Common myeloid progenitor, CD34-positive (primary cell): ENCODE results near the gene SUMO1.

Experiments used
- CTCF ChIA-PET: fragments of 350-600 bp; sonication (Branson Sonifier 250); formaldehyde crosslinking; loops from one replicate; lab custom pipeline; 2021; ENCODE audit warnings: antibody characterized with exemption; lab: Charles Lee
- POLR2A ChIA-PET: fragments of 350-600 bp; sonication (Branson Sonifier 250); formaldehyde crosslinking; loops from one replicate; lab custom pipeline; 2021; ENCODE audit warnings: antibody characterized with exemption; lab: Charles Lee
- DNase-seq, 3 donors: peaks; one replicate each; pipeline versions ENCODE4 v3.0.0 to v3.0.0-alpha.2; 2013
- H3K27ac ChIP-seq, 2 experiments: 1 replicate in 1 of 2; 2 replicates in 1 of 2; pipeline ENCODE4 v1.7.0; 2013; ENCODE audit warnings: inconsistent platforms in 2 of 2, low read length in 2 of 2, mild to moderate bottlenecking in 2 of 2, low read depth in 1 of 2, moderate library complexity in 1 of 2; ENCODE audit not compliant: severe bottlenecking in 2 of 2, insufficient read depth in 1 of 2, poor library complexity in 1 of 2
- H3K27me3 ChIP-seq, 5 experiments: replicated peaks in 2 of 5; 1 replicate in 3 of 5; 2 replicates in 2 of 5; pipeline versions ENCODE4 v1.6.1 to v1.7.0; 2013; ENCODE audit warnings: low read length in 4 of 5, mild to moderate bottlenecking in 2 of 5, moderate library complexity in 2 of 5, inconsistent platforms in 1 of 5; ENCODE audit not compliant: insufficient read depth in 5 of 5, control insufficient read depth in 4 of 5
- H3K36me3 ChIP-seq, 4 experiments: 1 replicate in 2 of 4; 2 replicates in 2 of 4; pipeline versions ENCODE4 v1.6.1 to v1.7.0; 2013; ENCODE audit warnings: low read length in 3 of 4, control low read depth in 1 of 4, mild to moderate bottlenecking in 1 of 4; ENCODE audit not compliant: control insufficient read depth in 4 of 4, insufficient read depth in 4 of 4
- H3K4me1 ChIP-seq, 4 experiments: 1 replicate in 3 of 4; 2 replicates in 1 of 4; pipeline versions ENCODE4 v1.6.1 to v1.7.1; 2013; ENCODE audit warnings: low read length in 3 of 4, mild to moderate bottlenecking in 3 of 4, control low read depth in 1 of 4, inconsistent platforms in 1 of 4, moderate library complexity in 1 of 4; ENCODE audit not compliant: control insufficient read depth in 4 of 4, insufficient read depth in 4 of 4; ENCODE audit errors: control extremely low read depth in 1 of 4
- H3K4me3 ChIP-seq, 7 experiments: 1 replicate in 4 of 7; 2 replicates in 3 of 7; pipeline versions ENCODE4 v1.5.1 to v1.7.0; 2013; ENCODE audit warnings: mild to moderate bottlenecking in 7 of 7, low read length in 6 of 7, moderate library complexity in 6 of 7, inconsistent platforms in 2 of 7, low read depth in 2 of 7, control low read depth in 1 of 7; ENCODE audit not compliant: insufficient read depth in 4 of 7, control insufficient read depth in 1 of 7; ENCODE audit errors: extremely low read depth in 1 of 7
- H3K9me3 ChIP-seq, 5 experiments: 1 replicate in 4 of 5; 2 replicates in 1 of 5; pipeline versions ENCODE4 v1.6.1 to v1.7.1; 2013; ENCODE audit warnings: low read length in 4 of 5, mild to moderate bottlenecking in 2 of 5, inconsistent platforms in 1 of 5, low read depth in 1 of 5, moderate library complexity in 1 of 5; ENCODE audit not compliant: control insufficient read depth in 4 of 5, insufficient read depth in 2 of 5; ENCODE audit errors: control extremely low read depth in 1 of 5
- WGBS: methylation state at CpG from one replicate; pipeline ENCODE4 v1.1.5; 2013; ENCODE audit not compliant: insufficient coverage; 5-methylcytosine and 5-hydroxymethylcytosine counted together

The SUMO1 gene

DNA sequence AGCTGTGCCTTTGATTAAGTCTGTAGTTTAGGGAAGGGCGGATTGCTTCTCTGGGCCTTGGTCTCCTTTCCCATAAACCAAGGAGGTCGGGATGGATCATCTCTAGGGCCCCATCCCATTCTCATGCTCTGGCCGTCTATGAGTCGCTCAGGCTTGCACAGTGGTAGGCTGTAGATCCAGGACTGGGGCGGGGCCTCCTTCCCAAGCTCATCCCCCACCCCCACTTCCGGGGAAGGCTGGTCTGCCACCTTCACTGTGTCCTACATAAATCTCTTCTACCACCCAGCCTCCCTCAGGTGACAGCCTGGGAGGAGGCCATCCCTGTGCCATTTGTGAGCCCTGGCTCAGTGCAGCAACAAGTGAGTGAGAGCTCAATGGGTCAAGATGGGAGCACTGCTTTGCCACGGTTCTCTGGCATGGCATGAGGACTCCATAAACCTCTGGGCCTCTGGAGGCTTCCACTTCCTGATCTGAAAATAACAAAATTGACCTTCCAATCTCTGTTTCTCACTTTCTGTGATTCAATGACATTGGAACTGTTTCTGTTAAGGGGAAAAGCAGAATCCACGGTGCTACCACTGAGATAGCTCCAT is 68.5 kb downstream of the SUMO1 start:
- POLR2A ChIA-PET, result no interaction called here
- no peak overlapping the region for H3K27ac ChIP-seq

DNA sequence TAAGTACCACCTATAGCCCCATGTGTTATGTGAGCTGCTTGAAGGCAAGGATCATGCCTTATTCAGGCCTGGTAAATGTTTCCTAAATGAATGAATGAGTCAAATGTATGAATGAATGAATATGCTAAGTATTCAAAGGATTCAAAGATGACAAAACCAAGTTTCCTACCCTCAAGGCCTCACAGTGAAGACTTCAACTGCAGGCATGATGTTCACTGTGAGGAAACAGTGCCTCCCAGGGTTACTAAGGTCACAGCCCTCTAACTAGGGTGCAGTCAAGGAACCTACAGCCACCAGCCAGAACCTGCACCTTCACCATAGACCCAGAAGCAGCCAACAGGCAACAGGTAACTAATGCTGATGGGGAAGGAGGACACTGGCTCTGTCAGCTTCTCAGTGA is 69.3 kb downstream of the SUMO1 start:
- no peak overlapping the region for H3K4me3 ChIP-seq
- H3K27me3 ChIP-seq, result no peaks in the 10 kb centered on the region
- peaks cover 0 to 11% (median 7%) of the 10 kb centered on the region in 4 experiments for H3K4me1 ChIP-seq
- ChIA-PET CTCF (no interaction called here), POLR2A (no interaction called here)
- H3K27ac ChIP-seq, result no peak overlapping the region
- H3K36me3 ChIP-seq, result no peaks in the 10 kb centered on the region
- H3K9me3 ChIP-seq, result no peaks in the 10 kb centered on the region
- DNase-seq, result no peak

More for the DNA sequence above, 68.5 kb downstream of the SUMO1 start:
- no peak for DNase-seq
- H3K4me3 ChIP-seq, result no peak overlapping the region
- no peaks in the 10 kb centered on the region for H3K27me3 ChIP-seq
- CTCF ChIA-PET, result interaction anchor here (1.2 to 2.6 kb wide), 4 partner anchors 8 to 310 kb away, joined by 3 to 8 read pairs (median 5); no protein-coding TSS in a partner anchor
- H3K4me1 ChIP-seq, result peaks cover 0 to 11% (median 7%) of the 10 kb centered on the region in 4 experiments
- H3K9me3 ChIP-seq, result no peaks in the 10 kb centered on the region
- H3K36me3 ChIP-seq, result no peaks in the 10 kb centered on the region
- 94% methylated on average over 8 of the region's 8 CpGs for WGBS

DNA sequence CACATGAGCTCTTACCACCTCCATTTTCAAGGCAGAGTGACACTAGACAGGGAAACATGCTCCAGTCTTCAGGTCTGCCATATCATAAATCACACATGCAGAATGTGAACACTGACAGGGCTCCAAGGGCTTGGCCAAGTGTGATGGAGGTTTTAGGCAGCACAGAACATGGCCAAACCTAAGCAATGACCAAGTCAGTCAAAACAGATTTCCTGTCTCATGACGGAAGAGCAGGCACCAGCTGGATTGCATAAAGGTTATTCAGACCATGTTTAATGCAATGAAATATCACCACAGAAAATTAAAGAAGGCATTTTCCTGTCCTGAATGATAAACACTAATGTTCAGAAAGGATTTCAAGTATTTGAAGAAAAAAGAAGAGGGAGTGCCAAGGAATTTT is 72.5 kb downstream of the SUMO1 start:
- CTCF ChIA-PET, result no interaction called here
- Histone ChIP-seq H3K27ac (no peak overlapping the region), H3K9me3 (no peaks in the 10 kb centered on the region), H3K36me3 (no peaks in the 10 kb centered on the region), H3K27me3 (no peaks in the 10 kb centered on the region), H3K4me1 (peaks cover 0 to 13% (median 9%) of the 10 kb centered on the region in 4 experiments), H3K4me3 (no peak overlapping the region)
- no CpG with 5 or more reads among the region's 1 CpG for WGBS
- DNase-seq, result peak in 2 of 3 donors; percentile 37 to 46
- POLR2A ChIA-PET, result no interaction called here

DNA sequence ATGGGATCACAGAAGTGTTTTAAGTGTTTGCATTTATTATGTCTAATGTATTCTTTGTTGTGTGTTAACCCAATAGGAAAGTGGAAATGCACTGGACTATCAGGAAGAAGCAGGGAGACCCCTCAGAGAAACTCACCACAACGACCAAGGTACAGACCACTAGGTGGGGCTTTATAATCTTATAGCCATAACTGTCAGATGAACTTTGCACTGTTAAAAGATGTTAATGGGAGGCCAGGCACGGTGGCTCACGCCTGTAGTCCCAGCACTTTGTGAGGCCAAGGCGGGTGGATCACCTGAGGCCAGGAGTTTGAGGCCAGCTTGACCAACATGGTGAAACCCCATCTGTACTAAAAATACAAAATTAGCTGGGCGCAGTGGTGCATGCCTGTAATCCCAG is 73.2 kb downstream of the SUMO1 start:
- Histone ChIP-seq H3K27me3 (no peaks in the 10 kb centered on the region), H3K9me3 (no peaks in the 10 kb centered on the region), H3K4me1 (peaks cover 0 to 18% (median 14%) of the 10 kb centered on the region in 4 experiments), H3K4me3 (no peak overlapping the region), H3K27ac (no peak overlapping the region), H3K36me3 (no peaks in the 10 kb centered on the region)
- ChIA-PET CTCF (no interaction called here), POLR2A (no interaction called here)
- DNase-seq, result no peak
- WGBS, result 100% methylated on average over 4 of the region's 5 CpGs

DNA sequence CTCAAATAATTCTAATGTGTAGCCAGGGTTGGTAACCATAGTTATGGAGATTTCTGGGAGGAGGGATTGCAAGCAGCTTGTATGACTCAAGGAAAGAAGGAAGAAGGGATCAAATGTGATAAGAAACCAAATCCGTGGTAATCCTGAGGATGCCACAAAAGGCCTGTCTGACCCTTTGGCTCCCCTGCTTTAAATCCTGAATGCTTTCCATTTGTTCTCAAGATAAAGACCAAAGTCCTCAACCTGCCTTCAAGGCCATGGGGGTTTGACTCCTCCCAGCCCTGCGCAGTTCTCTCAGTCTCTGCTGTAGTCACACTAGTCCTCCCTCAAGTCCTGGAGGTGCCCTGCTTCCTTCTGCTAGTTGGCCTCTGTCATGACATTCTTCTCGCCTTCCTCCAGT is 74.0 kb downstream of the SUMO1 start:
- H3K9me3 ChIP-seq, result no peaks in the 10 kb centered on the region
- H3K36me3 ChIP-seq, result no peaks in the 10 kb centered on the region
- POLR2A ChIA-PET, result no interaction called here
- CTCF ChIA-PET, result interaction anchor here (1.2 to 1.3 kb wide), 2 partner anchors 10 to 15 kb away, joined by 5 read pairs; no protein-coding TSS in a partner anchor
- no peak overlapping the region for H3K4me3 ChIP-seq
- WGBS, result 77% methylated on average over 3 of the region's 3 CpGs
- H3K27ac ChIP-seq, result no peak overlapping the region
- no peak for DNase-seq
- peaks cover 0 to 20% (median 14%) of the 10 kb centered on the region in 4 experiments for H3K4me1 ChIP-seq
- H3K27me3 ChIP-seq, result no peaks in the 10 kb centered on the region

DNA sequence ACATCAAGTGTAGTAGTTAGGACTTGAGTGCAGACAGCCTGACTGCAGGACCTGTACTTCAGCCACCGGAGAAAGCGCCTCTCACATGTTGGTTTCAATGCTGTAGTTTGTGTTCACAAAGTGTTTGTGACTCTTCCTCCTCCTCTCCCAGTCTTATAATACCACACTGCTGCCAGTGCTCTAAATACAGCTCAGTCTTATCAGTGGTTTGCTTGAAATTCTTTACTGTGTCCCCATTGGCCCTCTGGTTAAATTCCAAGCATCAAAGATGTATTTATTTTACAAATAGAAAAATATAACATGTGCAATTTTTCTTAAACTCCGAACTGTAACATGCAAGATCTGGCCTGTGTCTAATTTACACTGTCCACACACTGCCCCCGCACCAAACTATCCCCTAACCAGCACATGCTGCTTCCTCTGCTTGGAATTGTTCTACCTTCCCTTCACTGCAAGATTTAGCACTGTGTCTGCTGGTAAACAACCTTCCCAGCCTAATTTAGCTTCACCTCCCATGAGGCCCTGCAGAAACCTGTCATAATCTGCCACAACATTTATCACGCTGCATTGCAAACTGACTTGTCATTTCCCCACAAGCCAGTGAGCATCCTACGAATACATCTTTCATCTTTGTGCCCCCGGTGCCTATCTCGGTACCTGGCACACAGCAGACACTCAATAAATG is 77.1 kb downstream of the SUMO1 start:
- CTCF ChIA-PET, result interaction anchor here (1.5 to 1.9 kb wide), 2 partner anchors 10 to 301 kb away, joined by 7 to 8 read pairs; no protein-coding TSS in a partner anchor
- peaks cover 0 to 20% (median 14%) of the 10 kb centered on the region in 4 experiments for H3K4me1 ChIP-seq
- H3K9me3 ChIP-seq, result no peaks in the 10 kb centered on the region
- POLR2A ChIA-PET, result interaction anchor here (0.8 kb wide), 1 partner anchor 10 kb away, joined by 3 read pairs; no protein-coding TSS in a partner anchor
- peak overlapping the region in 1 of 2 experiments; percentile 19 for H3K27ac ChIP-seq
- WGBS, result 4% methylated on average over 6 of the region's 8 CpGs
- peak in 2 of 3 donors; percentile 67 to 82 for DNase-seq
- H3K36me3 ChIP-seq, result no peaks in the 10 kb centered on the region
- H3K4me3 ChIP-seq, result peak overlapping the region in 1 of 7 experiments; percentile 45
- no peaks in the 10 kb centered on the region for H3K27me3 ChIP-seq

DNA sequence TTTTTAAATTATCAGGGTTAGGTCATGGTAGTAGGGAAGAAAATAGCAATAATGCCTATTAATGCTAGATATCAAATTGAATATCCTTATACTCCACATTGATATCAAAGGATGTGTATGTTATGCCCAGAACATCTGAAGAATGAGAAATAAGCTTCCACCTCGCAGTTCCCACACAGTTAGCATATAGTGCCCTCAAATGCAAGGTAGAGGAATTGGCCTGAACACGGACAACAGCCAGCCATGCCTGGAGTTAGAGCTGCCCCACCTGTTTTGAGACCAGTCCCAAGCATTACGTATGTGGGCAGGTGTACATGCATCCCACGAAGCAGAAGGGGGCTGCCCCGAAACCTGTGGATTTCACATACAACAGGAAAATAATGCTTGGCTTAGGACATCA is 79.6 kb downstream of the SUMO1 start:
- ChIA-PET POLR2A (no interaction called here), CTCF (interaction anchor here (1.2 kb wide), 1 partner anchor 13 kb away, joined by 4 read pairs; no protein-coding TSS in a partner anchor)
- no peaks in the 10 kb centered on the region for H3K9me3 ChIP-seq
- no peak overlapping the region for H3K27ac ChIP-seq
- no peaks in the 10 kb centered on the region for H3K36me3 ChIP-seq
- no peaks in the 10 kb centered on the region for H3K27me3 ChIP-seq
- WGBS, result 86% methylated on average over 5 of the region's 5 CpGs
- H3K4me3 ChIP-seq, result no peak overlapping the region
- no peak for DNase-seq
- H3K4me1 ChIP-seq, result peaks cover 0 to 16% (median 14%) of the 10 kb centered on the region in 4 experiments
